IMR-90 (cell line): ENCODE measurements around the gene RPL36. TPM values are rescaled to one million over a fixed set of nuclear protein-coding genes. Genes with fewer than 3 reads are reported as not detected.

ENCODE experiments used
- ATAC-seq: fragments of 200-7000 bp; cut with Tn5 transposase; 2 replicates; pipeline ENCODE4 v1.9.1; 2020; ENCODE audit warnings: low read depth, mild to moderate bottlenecking, moderate library complexity
- BruUV-seq: library from RNA; stranded (reverse); fragments of 400-500 nt; replicated peaks from 2 replicates; lab custom pipeline; 2021; lab: Mats Ljungman, UMichigan
- CTCF ChIA-PET: fragments of 300-600 bp; formaldehyde crosslinking; extraction: SDS; loops from one replicate; lab custom pipeline; 2021; ENCODE audit warnings: antibody characterized with exemption; lab: Yijun Ruan, JAX
- POLR2A ChIA-PET: fragments of 300-600 bp; sonication (Branson Sonifier 250); formaldehyde crosslinking; loops from one replicate; lab custom pipeline; 2022; ENCODE audit warnings: antibody characterized with exemption; ENCODE audit not compliant: unreplicated experiment; lab: Charles Lee
- DNase-seq: peaks from one replicate; pipeline ENCODE4 v3.0.0; 2013
- H2AFZ ChIP-seq: replicated peaks from 2 replicates; pipeline ENCODE3; 2013; ENCODE audit warnings: low read length, mild to moderate bottlenecking; ENCODE audit not compliant: poor library complexity
- H2AK5ac ChIP-seq: 2 replicates; pipeline ENCODE4 v1.6.1; 2013; ENCODE audit warnings: low read depth, low read length, inconsistent platforms
- H2AK9ac ChIP-seq: replicated peaks from 2 replicates; pipeline ENCODE3; 2013; ENCODE audit warnings: mild to moderate bottlenecking, low read depth, low read length, moderate library complexity; ENCODE audit not compliant: poor library complexity
- H2BK120ac ChIP-seq: 2 replicates; pipeline ENCODE4 v1.6.1; 2013; ENCODE audit warnings: low read depth, low read length, inconsistent platforms
- H2BK15ac ChIP-seq: 3 replicates; pipeline ENCODE4 v1.6.1; 2013; ENCODE audit warnings: low read depth, low read length, inconsistent platforms
- H2BK20ac ChIP-seq: 2 replicates; pipeline ENCODE4 v1.6.1; 2013; ENCODE audit warnings: low read depth, mild to moderate bottlenecking, inconsistent platforms, low read length, moderate library complexity
- H2BK5ac ChIP-seq: 2 replicates; pipeline ENCODE4 v1.6.1; 2013; ENCODE audit warnings: mild to moderate bottlenecking, low read depth, low read length, inconsistent platforms; ENCODE audit not compliant: poor library complexity, severe bottlenecking
- H3K14ac ChIP-seq: replicated peaks from 2 replicates; pipeline ENCODE4 v1.6.1; 2013; ENCODE audit warnings: low read depth, low read length, inconsistent platforms
- H3K18ac ChIP-seq: 2 replicates; pipeline ENCODE4 v1.6.1; 2013; ENCODE audit warnings: low read depth, low read length, control low read depth
- H3K23ac ChIP-seq: 2 replicates; pipeline ENCODE4 v1.6.1; 2013; ENCODE audit warnings: low read depth, low read length, inconsistent platforms
- H3K27ac ChIP-seq: 2 replicates; pipeline ENCODE4 v1.5.1; 2013; ENCODE audit warnings: mild to moderate bottlenecking, control low read depth, low read length; ENCODE audit not compliant: insufficient read depth
- H3K27me3 ChIP-seq: 2 replicates; pipeline ENCODE4 v1.6.1; 2013; ENCODE audit warnings: low read length; ENCODE audit not compliant: control insufficient read depth, insufficient read depth
- H3K36me3 ChIP-seq: 2 replicates; pipeline ENCODE4 v1.6.1; 2013; ENCODE audit warnings: low read length, mixed read lengths; ENCODE audit not compliant: control insufficient read depth, insufficient read depth
- H3K4ac ChIP-seq: 2 replicates; pipeline ENCODE4 v1.6.1; 2013; ENCODE audit warnings: low read depth, low read length, inconsistent platforms
- H3K4me1 ChIP-seq: 2 replicates; pipeline ENCODE4 v1.6.1; 2013; ENCODE audit warnings: low read length, mixed read lengths; ENCODE audit not compliant: control insufficient read depth, insufficient read depth
- H3K4me2 ChIP-seq: 2 replicates; pipeline ENCODE4 v1.6.1; 2013; ENCODE audit warnings: low read depth, mild to moderate bottlenecking, control low read depth, low read length, moderate library complexity
- H3K4me3 ChIP-seq: 2 replicates; pipeline ENCODE4 v1.5.1; 2013; ENCODE audit warnings: low read depth, mild to moderate bottlenecking, control low read depth, low read length, moderate library complexity; ENCODE audit not compliant: insufficient read depth
- H3K56ac ChIP-seq: 2 replicates; pipeline ENCODE4 v1.6.1; 2013; ENCODE audit warnings: low read length, inconsistent platforms; ENCODE audit not compliant: insufficient read depth; ENCODE audit errors: extremely low read depth
- H3K79me1 ChIP-seq, 2 experiments: 2 replicates each; pipeline ENCODE4 v1.6.1; 2013; ENCODE audit warnings: low read length in 2 of 2, inconsistent platforms in 1 of 2, low read depth in 1 of 2
- H3K9ac ChIP-seq: 2 replicates; pipeline ENCODE4 v1.6.1; 2013; ENCODE audit warnings: low read depth, low read length, control low read depth
- H3K9me1 ChIP-seq: 2 replicates; pipeline ENCODE4 v1.6.1; 2013; ENCODE audit warnings: low read length, inconsistent platforms; ENCODE audit not compliant: insufficient read depth
- H3K9me3 ChIP-seq: 2 replicates; pipeline ENCODE4 v1.6.1; 2013; ENCODE audit warnings: low read length; ENCODE audit not compliant: control insufficient read depth, insufficient read depth
- H4K20me1 ChIP-seq: 2 replicates; pipeline ENCODE4 v1.6.1; 2013; ENCODE audit warnings: low read length, inconsistent platforms; ENCODE audit not compliant: insufficient read depth
- H4K5ac ChIP-seq: 2 replicates; pipeline ENCODE4 v1.6.1; 2013; ENCODE audit warnings: mild to moderate bottlenecking, low read depth, low read length, control low read depth
- H4K8ac ChIP-seq, 2 experiments: 2 replicates each; pipeline ENCODE4 v1.6.1; 2013; ENCODE audit warnings: low read depth in 2 of 2, low read length in 2 of 2, control low read depth in 1 of 2, inconsistent platforms in 1 of 2
- H4K91ac ChIP-seq: 2 replicates; pipeline ENCODE4 v1.6.1; 2013; ENCODE audit warnings: low read depth, low read length, inconsistent platforms; ENCODE audit not compliant: insufficient read depth
- CEBPB ChIP-seq: IDR thresholded peaks from 2 replicates; pipeline ENCODE4 v1.6.1; 2012; ENCODE audit warnings: low read depth, low read length, improper control_type of control experiment
- CHD1 ChIP-seq: IDR thresholded peaks from 2 replicates; pipeline ENCODE4 v1.6.1; 2012; ENCODE audit warnings: low read depth, low read length, improper control_type of control experiment
- CTCF ChIP-seq: conservative IDR thresholded peaks from 2 replicates; pipeline ENCODE4 v1.5.1; 2012; ENCODE audit warnings: mild to moderate bottlenecking, low read depth, low read length, improper control_type of control experiment
- FOS ChIP-seq: fragments of 150-350 bp; IDR thresholded peaks from 2 replicates; pipeline ENCODE4 v1.6.1; 2016; ENCODE audit warnings: low read depth, low read length
- MAFK ChIP-seq: IDR thresholded peaks from 2 replicates; pipeline ENCODE4 v1.6.1; 2012; ENCODE audit warnings: low read depth, low read length, improper control_type of control experiment
- MAZ ChIP-seq: IDR thresholded peaks from 2 replicates; pipeline ENCODE4 v1.6.1; 2012; ENCODE audit warnings: low read depth, mild to moderate bottlenecking, low read length, improper control_type of control experiment, moderate library complexity, borderline replicate concordance
- NFE2L2 ChIP-seq: fragments of 150-350 bp; IDR thresholded peaks from 2 replicates; pipeline ENCODE4 v1.6.1; 2016; ENCODE audit warnings: low read depth, mild to moderate bottlenecking, low read length
- POLR2A ChIP-seq: IDR thresholded peaks from 2 replicates; pipeline ENCODE4 v1.6.1; 2012; ENCODE audit warnings: mild to moderate bottlenecking, low read depth, low read length
- RAD21 ChIP-seq: IDR thresholded peaks from 2 replicates; pipeline ENCODE4 v1.6.1; 2012; ENCODE audit warnings: low read length, improper control_type of control experiment
- RCOR1 ChIP-seq: IDR thresholded peaks from 2 replicates; pipeline ENCODE4 v1.6.1; 2012; ENCODE audit warnings: mild to moderate bottlenecking, low read length, improper control_type of control experiment; ENCODE audit not compliant: insufficient replicate concordance
- RFX5 ChIP-seq: IDR thresholded peaks from 2 replicates; pipeline ENCODE4 v1.8.0; 2012; ENCODE audit warnings: low read depth, mild to moderate bottlenecking, low read length, moderate library complexity
- SMC3 ChIP-seq: fragments of 150-350 bp; IDR thresholded peaks from 2 replicates; pipeline ENCODE4 v1.6.1; 2016; ENCODE audit warnings: low read depth, mild to moderate bottlenecking, antibody characterized with exemption, low read length, moderate library complexity
- USF2 ChIP-seq: fragments of 150-350 bp; IDR thresholded peaks from 2 replicates; pipeline ENCODE4 v1.6.1; 2017; ENCODE audit warnings: mild to moderate bottlenecking, antibody characterized with exemption, low read length, low read depth
- WGBS, 2 experiments: methylation state at CpG; one replicate each; pipeline versions ENCODE4 v1.1.5 to v1.1.7; 2013; ENCODE audit warnings: missing lambda C conversion rate in 2 of 2; ENCODE audit not compliant: insufficient read length in 1 of 2; ENCODE audit errors: extremely low coverage in 2 of 2; 5-methylcytosine and 5-hydroxymethylcytosine counted together
- dilution Hi-C: fragments of 300-500 bp; cut with HindIII; formaldehyde crosslinking; loops from one replicate; pipeline ENCODE4 v1.14.3; 2018; ENCODE audit warnings: low sequenced_read_pairs; ENCODE audit not compliant: unreplicated experiment
- in situ Hi-C: fragments of 300-500 bp; cut with MboI; formaldehyde crosslinking; loops from 3 replicates; pipeline ENCODE4 v1.14.3; 2019; ENCODE audit warnings: low sequenced_read_pairs, inconsistent platforms, mixed read lengths
- intact Hi-C: fragments of 100-400 bp; cut with micrococcal nuclease; formaldehyde crosslinking; loops from 2 replicates; pipeline ENCODE4 v1.10.0; 2022
- polyA plus RNA-seq, 3 experiments: library from polyadenylated mRNA; depleted of rRNA; stranded (reverse); fragments of >200 nt; gene quantifications; 2 replicates each; pipeline ENCODE4 v1.2.3, GENCODE V29; 2012; ENCODE audit warnings: low replicate concordance in 1 of 3
- total RNA-seq: library from RNA; depleted of rRNA; stranded (reverse); fragments of >200 nt; gene quantifications from 2 replicates; pipeline ENCODE4 v1.2.3, GENCODE V29; 2012
- TF ChIP-seq, protein P1 (sequence below): fragments of 150-350 bp; IDR thresholded peaks from 2 replicates; pipeline ENCODE4 v1.6.1; 2016; ENCODE audit warnings: low read depth, mild to moderate bottlenecking, low read length, moderate library complexity, borderline replicate concordance

RPL36 gene
- total and polyA plus RNA-seq, 2 of the 4 experiments (the other 2 are of a cell fraction): 232 to 757 TPM

DNA sequence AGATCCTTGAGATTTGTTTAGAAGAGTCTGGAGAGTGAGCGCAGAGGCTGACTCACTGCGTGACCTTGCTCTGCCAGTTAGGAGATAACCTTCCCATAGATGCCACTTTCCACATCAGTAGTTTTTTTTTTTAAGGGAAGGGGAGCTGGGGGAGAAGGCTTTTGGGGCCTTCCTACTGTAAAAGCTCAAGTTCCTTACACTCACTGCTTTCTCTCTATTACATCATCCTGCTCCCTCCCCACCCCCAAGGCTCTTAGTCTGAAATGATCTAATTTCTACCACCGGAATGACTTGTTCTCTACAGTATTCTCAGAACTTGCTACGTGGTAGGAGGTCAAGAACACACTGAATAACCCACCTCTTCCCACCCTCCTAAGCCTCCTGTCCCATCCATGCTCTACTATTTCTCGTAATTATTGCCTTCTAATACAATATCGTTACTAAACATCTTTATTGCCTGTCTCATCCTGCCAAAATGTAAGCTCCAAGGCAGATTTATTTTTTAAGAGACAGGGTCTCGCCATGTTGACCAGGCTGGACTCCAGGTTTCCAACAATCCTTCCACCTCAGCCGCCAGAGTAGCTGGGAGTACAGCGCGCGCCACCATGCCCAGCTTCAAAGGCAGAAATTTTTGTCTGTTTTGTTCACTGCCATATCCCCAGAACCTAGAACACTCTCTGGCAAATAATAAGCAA lies 28.6 kb downstream of the RPL36 start:
- Histone ChIP-seq H2AK9ac (peak overlapping the region; percentile 94), H2AFZ (peak overlapping the region; percentile 16), H4K20me1 (peaks cover 40% of the 10 kb centered on the region), H3K36me3 (peaks cover 9% of the 10 kb centered on the region), H3K9ac (peak overlapping the region; percentile 89), H4K8ac (peak overlapping the region; percentile 49 to 81; a peak in 3 of 4 replicates), H2BK15ac (0 out of 3 replicates have a peak overlapping the region, but pooled peaks have one; percentile 25), H3K18ac (peak overlapping the region; percentile 1; the same call in 1 of the 2 replicates), H3K27ac (peak overlapping the region; percentile 74), H3K27me3 (no peaks in the 10 kb centered on the region), H3K4me2 (peak overlapping the region; percentile 94), H2AK5ac (peak overlapping the region; percentile 78), H3K56ac (peak overlapping the region; percentile 48), H2BK20ac (peak overlapping the region; percentile 51; the same call in 1 of the 2 replicates), H2BK120ac (peak overlapping the region; percentile 81), H2BK5ac (peak overlapping the region; percentile 79), H3K14ac (peak overlapping the region; percentile 93), H3K9me3 (no peaks in the 10 kb centered on the region), H3K9me1 (peaks cover 9% of the 10 kb centered on the region), H4K91ac (peak overlapping the region; percentile 78), H3K23ac (peak overlapping the region; percentile 94), H3K4ac (peak overlapping the region; percentile 93), H3K4me1 (peaks cover 4% of the 10 kb centered on the region), H3K79me1 (peaks cover 4 to 33% of the 10 kb centered on the region in 2 experiments; a peak in 3 of 4 replicates), H4K5ac (peak overlapping the region; percentile 3; the same call in 1 of the 2 replicates), H3K4me3 (peak overlapping the region; percentile 49)
- DNase-seq (peak; percentile 91), ATAC-seq (peak; percentile 5; the same call in 1 of the 2 replicates)
- POLR2A ChIA-PET: interaction anchor here (0.7 kb wide), 1 partner anchor 99 kb away, joined by 3 read pairs; no protein-coding TSS in a partner anchor
- in situ Hi-C loops: no loop called here
- dilution Hi-C loops: no loop called here
- 12% methylated on average over 3 of the region's 11 CpGs; no CpG with 5 or more reads in 1 of the 2 experiments for WGBS, 2 experiments
- intact Hi-C loops: no loop called here
- BruUV-seq: TSS peak; percentile 98
- CTCF ChIA-PET: interaction anchor here (1.2 kb wide), 1 partner anchor 32 kb away, joined by 4 read pairs; no protein-coding TSS in a partner anchor
- TF ChIP-seq CHD1: peak; percentile 92
- peak; percentile 72 for TF ChIP-seq MAZ
- no peak for TF ChIP-seq USF2
- TF ChIP-seq RCOR1: no peak
- no peak for TF ChIP-seq NFE2L2
- TF ChIP-seq MAFK: no peak
- no peak for TF ChIP-seq RFX5
- no peak for TF ChIP-seq SMC3
- TF ChIP-seq CTCF: no peak
- TF ChIP-seq, protein P1, sequence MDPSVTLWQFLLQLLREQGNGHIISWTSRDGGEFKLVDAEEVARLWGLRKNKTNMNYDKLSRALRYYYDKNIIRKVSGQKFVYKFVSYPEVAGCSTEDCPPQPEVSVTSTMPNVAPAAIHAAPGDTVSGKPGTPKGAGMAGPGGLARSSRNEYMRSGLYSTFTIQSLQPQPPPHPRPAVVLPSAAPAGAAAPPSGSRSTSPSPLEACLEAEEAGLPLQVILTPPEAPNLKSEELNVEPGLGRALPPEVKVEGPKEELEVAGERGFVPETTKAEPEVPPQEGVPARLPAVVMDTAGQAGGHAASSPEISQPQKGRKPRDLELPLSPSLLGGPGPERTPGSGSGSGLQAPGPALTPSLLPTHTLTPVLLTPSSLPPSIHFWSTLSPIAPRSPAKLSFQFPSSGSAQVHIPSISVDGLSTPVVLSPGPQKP: no peak
- TF ChIP-seq CEBPB: peak; percentile 92
- TF ChIP-seq FOS: peak; percentile 38; the same call in 1 of the 2 replicates
- peak; percentile 96 for TF ChIP-seq POLR2A
- 0 out of 2 replicates have a peak, but pooled peaks have one; percentile 0 for TF ChIP-seq RAD21
